Testis (tissue), 3 donors: ENCODE results near the gene HMX1. TPM values are rescaled to one million over a fixed set of nuclear protein-coding genes. Genes with fewer than 3 reads are reported as not detected.
A peak's percentile ranks its signal among the peaks of the same experiment; 100 is the strongest.

ENCODE experiments used
- DNase-seq: peaks from one replicate; pipeline ENCODE4 v3.0.0-alpha.2; 2019
- H3K27ac ChIP-seq, 2 donors: fragments of 200-600 bp; sonication (generic); one replicate each; pipeline ENCODE4 v1.5.1; 2019
- H3K27me3 ChIP-seq: fragments of 200-600 bp; sonication (generic); one replicate; pipeline ENCODE4 v1.5.1; 2019
- H3K36me3 ChIP-seq: fragments of 200-600 bp; sonication (generic); one replicate; pipeline ENCODE4 v1.5.1; 2017; ENCODE audit warnings: low read depth; ENCODE audit errors: missing control alignments
- H3K4me1 ChIP-seq: fragments of 200-600 bp; sonication (generic); one replicate; pipeline ENCODE4 v1.5.1; 2019
- H3K4me3 ChIP-seq, 2 donors: fragments of 200-600 bp; sonication (generic); one replicate each; pipeline ENCODE4 v1.5.1; 2017 to 2019
- H3K9me3 ChIP-seq: fragments of 200-600 bp; sonication (generic); one replicate; pipeline ENCODE4 v1.5.1; 2017
- POLR2A ChIP-seq: fragments of 450-650 bp; IDR thresholded peaks from one replicate; pipeline ENCODE4 v1.6.1; 2017; ENCODE audit warnings: antibody characterized with exemption, mild to moderate bottlenecking, moderate library complexity
- WGBS, 2 donors: methylation state at CpG; one replicate each; pipeline ENCODE4 v1.1.5; 2018; 5-methylcytosine and 5-hydroxymethylcytosine counted together
- intact Hi-C: fragments of 100-400 bp; cut with DNase I; formaldehyde crosslinking; loops from one replicate; pipeline ENCODE4 v1.15.1; 2023; ENCODE audit warnings: low total_unique reads
- polyA plus RNA-seq: library from polyadenylated mRNA; stranded (reverse); fragments of 350-450 nt; fragmentation: Illumina TruSeq; extraction: RNeasy Lipid Tissue Mini Kit (QIAGEN cat#74804); gene quantifications from one replicate; pipeline ENCODE4 v1.2.3, GENCODE V29; 2014; ENCODE audit warnings: low read depth, low replicate concordance; ENCODE audit not compliant: insufficient read depth
- total RNA-seq, 2 donors: library from RNA; depleted of rRNA; stranded (reverse); fragments of >200 nt; gene quantifications; one replicate each; pipeline ENCODE4 v1.2.3, GENCODE V29; 2016
- TF ChIP-seq, protein P1 (sequence below), 3 experiments: fragments of 450-650 bp in 2 of 3; fragments of 200-600 bp in 1 of 3; sonication (generic) in 1 of 3; IDR thresholded peaks; one replicate each; pipeline ENCODE4 v1.5.1; 2016 to 2019; ENCODE audit warnings: antibody characterized with exemption in 3 of 3, mild to moderate bottlenecking in 2 of 3, moderate library complexity in 1 of 3

HMX1 gene
- total and polyA plus RNA-seq, 3 donors from 2014 or later: 0.65 to 7.3 (median 4.2) TPM

DNA sequence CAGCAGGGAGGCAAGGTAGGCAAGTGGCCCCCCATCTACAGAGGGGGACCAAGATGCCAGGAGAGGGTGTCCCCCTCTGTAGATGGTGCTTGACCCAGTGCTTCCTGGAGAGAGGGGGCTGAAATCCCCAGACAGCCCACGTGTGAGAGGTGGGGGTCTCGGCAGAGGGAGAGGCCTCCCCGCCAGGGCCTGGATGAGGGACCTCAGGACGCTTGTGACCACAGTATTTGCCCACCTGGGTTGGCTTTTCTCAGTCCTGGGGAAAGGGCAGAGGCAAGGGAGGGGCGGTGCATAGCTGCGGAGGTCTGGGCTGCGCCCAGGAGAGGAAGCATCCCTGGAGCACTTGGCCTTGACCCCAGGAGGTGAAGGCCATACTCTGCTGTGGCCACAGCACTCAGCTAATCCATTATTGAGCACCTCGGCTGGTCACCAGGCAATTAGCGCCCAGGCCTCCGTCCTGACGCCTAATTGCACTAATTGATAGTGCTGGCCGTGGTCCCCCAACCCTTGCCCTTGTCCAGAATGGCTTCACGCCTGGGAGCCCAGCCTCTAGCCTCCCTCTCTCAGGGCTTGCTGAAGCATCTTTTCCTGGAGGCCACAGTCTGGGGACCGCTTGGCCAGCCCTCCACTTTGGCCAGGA lies 30.7 kb downstream of the HMX1 start:
- Histone ChIP-seq H3K27ac (no peak overlapping the region), H3K9me3 (no peaks in the 10 kb centered on the region), H3K4me1 (no peaks in the 10 kb centered on the region), H3K27me3 (no peaks in the 10 kb centered on the region), H3K4me3 (no peak overlapping the region), H3K36me3 (no peaks in the 10 kb centered on the region)
- 84 to 85% methylated on average over 14 of the region's 14 CpGs for WGBS, 2 donors
- intact Hi-C loops: no loop called here
- no peak for DNase-seq
- TF ChIP-seq, protein P1, sequence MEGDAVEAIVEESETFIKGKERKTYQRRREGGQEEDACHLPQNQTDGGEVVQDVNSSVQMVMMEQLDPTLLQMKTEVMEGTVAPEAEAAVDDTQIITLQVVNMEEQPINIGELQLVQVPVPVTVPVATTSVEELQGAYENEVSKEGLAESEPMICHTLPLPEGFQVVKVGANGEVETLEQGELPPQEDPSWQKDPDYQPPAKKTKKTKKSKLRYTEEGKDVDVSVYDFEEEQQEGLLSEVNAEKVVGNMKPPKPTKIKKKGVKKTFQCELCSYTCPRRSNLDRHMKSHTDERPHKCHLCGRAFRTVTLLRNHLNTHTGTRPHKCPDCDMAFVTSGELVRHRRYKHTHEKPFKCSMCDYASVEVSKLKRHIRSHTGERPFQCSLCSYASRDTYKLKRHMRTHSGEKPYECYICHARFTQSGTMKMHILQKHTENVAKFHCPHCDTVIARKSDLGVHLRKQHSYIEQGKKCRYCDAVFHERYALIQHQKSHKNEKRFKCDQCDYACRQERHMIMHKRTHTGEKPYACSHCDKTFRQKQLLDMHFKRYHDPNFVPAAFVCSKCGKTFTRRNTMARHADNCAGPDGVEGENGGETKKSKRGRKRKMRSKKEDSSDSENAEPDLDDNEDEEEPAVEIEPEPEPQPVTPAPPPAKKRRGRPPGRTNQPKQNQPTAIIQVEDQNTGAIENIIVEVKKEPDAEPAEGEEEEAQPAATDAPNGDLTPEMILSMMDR (IDR thresholded peaks at IDR 0.05): no peak
- no peak for TF ChIP-seq POLR2A

- H3K36me3 ChIP-seq: no peaks in the 10 kb centered on the region
- no peaks in the 10 kb centered on the region for H3K9me3 ChIP-seq
- intact Hi-C loops: no loop called here
- H3K4me1 ChIP-seq: no peaks in the 10 kb centered on the region
- no peaks in the 10 kb centered on the region for H3K27me3 ChIP-seq
- DNase-seq: no peak
- H3K27ac ChIP-seq: no peak overlapping the region
- no peak overlapping the region for H3K4me3 ChIP-seq
- TF ChIP-seq, protein P1 (IDR thresholded peaks at IDR 0.05): no peak
- no peak for TF ChIP-seq POLR2A
- 66 to 80% methylated on average over 8 to 10 of the region's 10 CpGs for WGBS, 2 donors
Measured at GRCh38 chr4:8840006-8840793, 31.4 kb downstream of the HMX1 start.

DNA sequence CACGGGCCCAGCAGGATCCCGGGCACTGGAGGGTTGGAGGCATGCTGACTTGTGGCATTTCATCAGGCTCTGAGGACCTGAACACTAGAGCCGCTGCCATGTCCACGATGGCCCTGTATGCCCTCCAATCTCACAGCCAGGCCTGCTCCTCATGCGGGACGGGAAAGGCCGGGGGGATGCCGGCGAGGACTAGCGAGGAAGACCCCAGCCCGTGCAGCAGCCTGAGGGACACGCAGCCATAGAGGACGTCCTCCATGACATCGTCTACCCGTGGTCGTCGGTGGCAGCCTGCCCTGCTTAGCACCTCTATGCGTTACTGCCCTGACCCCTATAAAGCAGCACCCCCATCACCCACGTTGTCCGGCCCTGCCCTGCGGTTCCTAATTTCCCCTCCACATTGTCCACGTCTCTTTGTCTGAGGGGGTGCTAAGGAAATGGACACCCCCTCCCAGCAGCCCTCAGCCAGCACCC lies 32.6 kb downstream of the HMX1 start:
- WGBS, 2 donors: 77 to 85% methylated on average over 11 to 22 of the region's 22 CpGs
- no peak for TF ChIP-seq POLR2A
- TF ChIP-seq, protein P1 (IDR thresholded peaks at IDR 0.05): no peak
- intact Hi-C loops: no loop called here
- DNase-seq: peak; percentile 4
- Histone ChIP-seq H3K36me3 (no peaks in the 10 kb centered on the region), H3K9me3 (no peaks in the 10 kb centered on the region), H3K4me1 (no peaks in the 10 kb centered on the region), H3K4me3 (no peak overlapping the region), H3K27ac (no peak overlapping the region), H3K27me3 (no peaks in the 10 kb centered on the region)

DNA sequence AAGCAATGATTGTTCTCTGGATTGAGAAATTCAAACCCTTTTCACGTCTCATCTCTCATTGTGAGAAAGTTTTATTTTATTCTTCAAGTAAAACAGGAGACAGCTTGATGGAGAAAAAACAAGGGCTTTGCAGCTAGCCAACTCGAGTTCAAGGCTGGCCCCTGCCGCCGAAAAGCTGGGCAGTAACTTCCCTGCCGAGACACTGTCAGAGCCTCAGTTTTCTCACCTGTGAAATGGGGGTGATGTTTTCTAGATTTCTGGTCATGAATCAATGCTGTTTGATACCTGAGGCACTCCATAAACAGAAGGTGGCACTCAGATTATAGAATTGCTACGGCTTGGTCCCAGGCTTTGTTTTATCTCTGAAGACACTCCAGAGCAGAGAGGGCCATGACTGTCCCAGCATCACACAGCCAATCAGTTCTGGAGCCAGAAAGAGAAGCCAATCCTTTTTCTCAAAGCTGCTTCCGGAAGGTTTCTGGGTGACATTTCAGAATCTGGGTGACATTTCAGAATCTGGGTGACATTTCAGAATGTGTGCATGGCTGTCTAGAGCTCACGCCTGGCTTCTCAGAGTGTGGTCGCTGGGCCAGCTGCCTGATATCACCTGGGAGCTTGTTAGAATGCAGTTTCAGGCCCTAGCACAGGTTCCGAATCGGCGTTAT lies 33.2 kb downstream of the HMX1 start:
- Histone ChIP-seq H3K27me3 (no peaks in the 10 kb centered on the region), H3K36me3 (no peaks in the 10 kb centered on the region), H3K27ac (no peak overlapping the region), H3K9me3 (no peaks in the 10 kb centered on the region), H3K4me3 (no peak overlapping the region), H3K4me1 (no peaks in the 10 kb centered on the region)
- no peak for TF ChIP-seq POLR2A
- TF ChIP-seq, protein P1 (IDR thresholded peaks at IDR 0.05): no peak
- whole genome bisulfite sequencing, 2 donors: 81 to 87% methylated on average over 12 of the region's 12 CpGs
- intact Hi-C loops: no loop called here
- no peak for DNase-seq
